Myocyte (in vitro differentiated cells): ENCODE measurements around the gene EHMT2. TPM values are rescaled to one million over a fixed set of nuclear protein-coding genes. Genes with fewer than 3 reads are reported as not detected.
A peak's percentile ranks its signal among the peaks of the same experiment; 100 is the strongest.
"Not testable (repeated sequence)": the region's sequence is repeated elsewhere in the genome, so short reads cannot be mapped to it uniquely, and the experiment has no call there.

Experiments
- DNase-seq: peaks from one replicate; pipeline ENCODE4 v3.0.0-alpha.2; 2012; ENCODE audit warnings: low read depth
- polyA plus RNA-seq: library from polyadenylated mRNA; unstranded; fragments of >200 nt; gene quantifications from one replicate; pipeline ENCODE4 v1.2.1, GENCODE V29; 2012; ENCODE audit warnings: missing spikeins
- total RNA-seq: library from RNA; depleted of rRNA; stranded (reverse); fragments of >200 nt; gene quantifications from 2 replicates; pipeline ENCODE4 v1.2.3, GENCODE V29; 2014

EHMT2 gene
- total RNA-seq, result 33.7 and 36.4 TPM in 2 replicates
- polyA plus RNA-seq, result 38.5 TPM

DNA sequence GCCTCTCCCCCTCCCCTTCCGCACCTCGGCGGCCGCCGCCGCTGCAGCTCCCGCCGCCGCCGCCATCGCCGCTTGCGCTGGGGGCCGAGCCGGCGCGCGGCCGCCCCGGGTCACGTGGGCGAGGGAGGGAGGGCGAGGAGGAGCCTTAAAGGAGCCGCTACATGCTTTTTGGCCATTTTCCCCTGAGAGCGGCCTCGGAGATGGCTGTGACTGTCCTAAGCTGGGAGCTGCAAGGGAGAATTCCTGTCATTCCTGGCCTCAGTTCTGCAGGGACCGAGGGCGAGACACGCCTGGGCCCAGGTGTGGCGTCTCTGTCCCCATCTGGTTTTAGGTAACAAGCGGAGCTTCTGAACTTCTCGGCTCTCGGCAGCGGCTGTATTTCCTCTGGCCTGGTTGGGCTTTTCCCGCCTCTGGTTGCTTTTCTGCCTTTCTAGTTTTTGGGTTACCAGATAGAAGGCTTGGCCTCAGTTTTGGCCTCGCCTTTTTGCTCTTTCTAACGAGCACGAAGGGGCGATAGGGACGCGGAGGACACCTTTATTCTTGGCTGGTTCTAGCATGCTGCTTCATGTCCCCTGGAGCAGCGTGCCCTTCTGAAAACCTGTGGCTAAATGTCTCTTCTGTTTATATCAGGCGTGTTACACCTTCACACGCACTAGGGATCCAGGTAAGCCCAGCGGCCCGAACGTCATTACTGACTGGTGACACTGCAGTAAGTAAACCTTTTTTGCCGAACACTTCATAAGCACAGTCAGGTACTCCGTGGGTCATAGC lies at the start of gene EHMT2:
Gene EHMT2, minus strand, starts transcription at position 87 of the 771 bp plus-strand sequence. Its CDS starts 21 bp downstream, at position 66.
- peak; percentile 86 for DNase-seq

DNA sequence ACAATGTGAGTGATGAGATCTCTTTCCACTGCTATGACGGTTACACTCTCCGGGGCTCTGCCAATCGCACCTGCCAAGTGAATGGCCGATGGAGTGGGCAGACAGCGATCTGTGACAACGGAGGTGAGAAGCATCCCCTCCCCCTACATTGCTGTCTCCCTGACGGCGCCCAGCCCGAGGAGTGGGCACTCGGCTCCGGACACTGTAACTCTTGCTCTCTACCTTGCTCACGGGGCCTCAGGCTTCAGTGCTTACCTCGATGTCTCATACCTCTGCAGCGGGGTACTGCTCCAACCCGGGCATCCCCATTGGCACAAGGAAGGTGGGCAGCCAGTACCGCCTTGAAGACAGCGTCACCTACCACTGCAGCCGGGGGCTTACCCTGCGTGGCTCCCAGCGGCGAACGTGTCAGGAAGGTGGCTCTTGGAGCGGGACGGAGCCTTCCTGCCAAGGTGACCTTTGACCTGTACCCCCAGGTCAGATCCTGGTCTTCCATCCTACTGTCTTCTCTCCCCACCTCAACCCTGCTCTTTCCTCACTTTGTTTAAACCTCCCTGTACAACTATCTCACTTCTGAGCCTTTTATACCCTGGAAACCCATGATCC lies 49.7 kb upstream of the EHMT2 start:
- DNase-seq, result no peak

DNA sequence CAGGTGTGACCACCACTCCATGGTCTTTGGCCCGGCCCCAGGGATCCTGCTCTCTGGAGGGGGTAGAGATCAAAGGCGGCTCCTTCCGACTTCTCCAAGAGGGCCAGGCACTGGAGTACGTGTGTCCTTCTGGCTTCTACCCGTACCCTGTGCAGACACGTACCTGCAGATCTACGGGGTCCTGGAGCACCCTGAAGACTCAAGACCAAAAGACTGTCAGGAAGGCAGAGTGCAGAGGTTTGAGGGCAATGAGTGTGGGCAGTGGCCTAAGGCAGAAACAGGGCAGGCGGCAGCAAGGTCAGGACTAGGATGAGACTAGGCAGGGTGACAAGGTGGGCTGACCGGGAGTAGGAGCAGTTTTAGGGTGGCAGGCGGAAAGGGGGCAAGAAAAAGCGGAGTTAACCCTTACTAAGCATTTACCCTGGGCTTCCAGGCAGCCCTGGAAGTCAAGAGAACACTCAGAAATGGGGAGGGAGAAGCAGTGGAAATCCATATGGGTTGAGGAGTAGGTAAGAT lies 48.9 kb upstream of the EHMT2 start:
- no peak for DNase-seq

DNA sequence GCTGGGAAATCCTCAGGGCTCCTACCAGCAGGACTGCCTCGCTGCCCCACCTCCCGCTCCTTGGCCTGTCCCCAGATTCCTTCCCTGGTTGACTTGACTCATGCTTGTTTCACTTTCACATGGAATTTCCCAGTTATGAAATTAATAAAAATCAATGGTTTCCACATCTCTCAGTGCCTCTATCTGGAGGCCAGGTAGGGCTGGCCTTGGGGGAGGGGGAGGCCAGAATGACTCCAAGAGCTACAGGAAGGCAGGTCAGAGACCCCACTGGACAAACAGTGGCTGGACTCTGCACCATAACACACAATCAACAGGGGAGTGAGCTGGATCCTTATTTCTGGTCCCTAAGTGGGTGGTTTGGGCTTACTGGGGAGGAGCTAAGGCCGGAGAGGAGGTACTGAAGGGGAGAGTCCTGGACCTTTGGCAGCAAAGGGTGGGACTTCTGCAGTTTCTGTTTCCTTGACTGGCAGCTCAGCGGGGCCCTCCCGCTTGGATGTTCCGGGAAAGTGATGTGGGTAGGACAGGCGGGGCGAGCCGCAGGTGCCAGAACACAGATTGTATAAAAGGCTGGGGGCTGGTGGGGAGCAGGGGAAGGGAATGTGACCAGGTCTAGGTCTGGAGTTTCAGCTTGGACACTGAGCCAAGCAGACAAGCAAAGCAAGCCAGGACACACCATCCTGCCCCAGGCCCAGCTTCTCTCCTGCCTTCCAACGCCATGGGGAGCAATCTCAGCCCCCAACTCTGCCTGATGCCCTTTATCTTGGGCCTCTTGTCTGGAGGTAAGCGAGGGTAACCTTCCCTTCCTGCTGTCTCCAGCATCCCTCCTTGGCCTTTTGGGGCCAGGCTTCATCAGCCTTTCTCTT lies 48.2 kb upstream of the EHMT2 start, which contains the start of gene CFB:
Gene CFB, plus strand, starts transcription at position 589 of the 863 bp plus-strand sequence. Its CDS starts 127 bp downstream, at position 716.
- peak; percentile 66 for DNase-seq

DNA sequence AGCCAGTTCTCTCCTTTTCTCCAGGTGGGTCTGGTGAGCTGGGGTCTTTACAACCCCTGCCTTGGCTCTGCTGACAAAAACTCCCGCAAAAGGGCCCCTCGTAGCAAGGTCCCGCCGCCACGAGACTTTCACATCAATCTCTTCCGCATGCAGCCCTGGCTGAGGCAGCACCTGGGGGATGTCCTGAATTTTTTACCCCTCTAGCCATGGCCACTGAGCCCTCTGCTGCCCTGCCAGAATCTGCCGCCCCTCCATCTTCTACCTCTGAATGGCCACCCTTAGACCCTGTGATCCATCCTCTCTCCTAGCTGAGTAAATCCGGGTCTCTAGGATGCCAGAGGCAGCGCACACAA lies 47.6 kb upstream of the EHMT2 start:
- DNase-seq, result no peak

DNA sequence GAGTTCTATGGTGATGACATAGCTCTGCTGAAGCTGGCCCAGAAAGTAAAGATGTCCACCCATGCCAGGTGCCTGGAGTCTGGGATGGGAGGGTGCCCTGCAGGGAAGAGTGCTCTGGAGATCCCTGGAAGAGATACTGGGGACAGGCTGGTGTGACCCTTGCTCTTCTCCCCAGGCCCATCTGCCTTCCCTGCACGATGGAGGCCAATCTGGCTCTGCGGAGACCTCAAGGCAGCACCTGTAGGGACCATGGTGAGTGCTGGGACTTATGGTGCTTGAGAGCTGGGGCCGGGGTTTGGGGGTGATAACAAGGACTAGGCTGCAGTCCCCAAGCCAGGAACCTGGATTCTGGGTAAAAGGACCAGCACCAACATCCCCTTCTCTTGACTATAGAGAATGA lies 46.2 kb upstream of the EHMT2 start:
- DNase-seq, result no peak

DNA sequence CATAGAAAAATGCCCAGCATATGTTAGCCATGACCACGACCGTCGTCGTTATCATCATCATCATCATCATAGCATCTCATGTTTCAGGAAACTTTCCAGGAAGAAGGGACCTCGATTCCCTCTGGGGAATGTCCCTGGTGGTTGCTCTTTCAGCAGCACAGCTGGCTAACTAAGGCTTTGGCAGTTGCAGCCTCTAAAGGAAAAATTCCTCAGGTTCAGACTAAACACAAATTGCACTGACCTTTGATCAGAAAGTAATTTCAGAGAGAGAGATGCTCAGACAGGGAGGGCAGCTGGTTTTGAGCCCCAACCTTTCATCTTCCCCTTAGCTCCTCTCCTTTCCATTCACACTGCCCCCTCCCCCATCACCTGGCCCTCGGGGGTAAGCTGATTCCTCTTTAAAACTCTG lies 42.8 kb upstream of the EHMT2 start:
- DNase-seq, result peak; percentile 41

DNA sequence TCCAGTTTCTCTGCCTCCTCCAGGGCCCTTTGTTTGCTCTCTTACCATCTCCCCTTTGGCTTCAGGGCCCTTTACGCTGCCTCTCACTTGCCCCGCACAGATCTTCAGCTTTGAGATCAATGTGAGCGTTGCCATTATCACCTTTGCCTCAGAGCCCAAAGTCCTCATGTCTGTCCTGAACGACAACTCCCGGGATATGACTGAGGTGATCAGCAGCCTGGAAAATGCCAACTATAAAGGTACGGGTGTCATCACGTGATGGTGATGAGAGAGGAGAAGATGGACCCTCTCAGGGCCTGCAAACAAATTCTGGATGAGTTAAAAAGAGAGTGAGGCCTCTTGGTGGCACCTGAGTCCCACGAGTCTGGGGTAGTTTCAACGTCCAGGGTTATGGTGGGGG lies 38.3 kb upstream of the EHMT2 start:
- no peak for DNase-seq

DNA sequence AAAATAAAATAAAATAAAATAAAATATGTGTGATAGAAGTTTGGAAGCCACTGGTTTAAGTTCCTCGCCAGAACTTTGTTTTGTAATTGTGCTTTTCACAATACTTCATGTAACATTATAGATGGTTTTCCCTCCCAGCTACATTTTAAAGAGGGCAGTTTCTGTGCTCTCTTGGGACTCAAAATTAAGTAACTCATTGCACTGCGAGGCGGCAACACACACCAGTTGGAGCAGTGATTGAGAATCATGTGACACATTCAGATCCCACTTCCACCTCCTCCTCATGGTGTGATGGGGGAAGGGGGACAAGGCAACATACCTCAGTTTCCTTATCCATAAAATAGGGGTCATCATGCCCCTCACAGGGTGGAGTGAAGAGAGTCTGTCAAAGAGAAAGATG lies 37.5 kb upstream of the EHMT2 start:
- no peak for DNase-seq

DNA sequence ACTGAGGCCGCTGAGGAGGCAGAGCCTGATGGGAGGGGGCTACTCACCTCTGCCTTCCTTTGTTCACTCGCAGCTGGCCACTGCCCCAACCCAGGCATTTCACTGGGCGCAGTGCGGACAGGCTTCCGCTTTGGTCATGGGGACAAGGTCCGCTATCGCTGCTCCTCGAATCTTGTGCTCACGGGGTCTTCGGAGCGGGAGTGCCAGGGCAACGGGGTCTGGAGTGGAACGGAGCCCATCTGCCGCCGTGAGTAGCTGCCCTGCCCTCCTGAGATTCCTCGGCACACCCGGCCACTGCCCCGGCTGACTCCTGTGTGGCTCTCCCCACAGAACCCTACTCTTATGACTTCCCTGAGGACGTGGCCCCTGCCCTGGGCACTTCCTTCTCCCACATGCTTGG lies 36.0 kb upstream of the EHMT2 start:
- no peak for DNase-seq

DNA sequence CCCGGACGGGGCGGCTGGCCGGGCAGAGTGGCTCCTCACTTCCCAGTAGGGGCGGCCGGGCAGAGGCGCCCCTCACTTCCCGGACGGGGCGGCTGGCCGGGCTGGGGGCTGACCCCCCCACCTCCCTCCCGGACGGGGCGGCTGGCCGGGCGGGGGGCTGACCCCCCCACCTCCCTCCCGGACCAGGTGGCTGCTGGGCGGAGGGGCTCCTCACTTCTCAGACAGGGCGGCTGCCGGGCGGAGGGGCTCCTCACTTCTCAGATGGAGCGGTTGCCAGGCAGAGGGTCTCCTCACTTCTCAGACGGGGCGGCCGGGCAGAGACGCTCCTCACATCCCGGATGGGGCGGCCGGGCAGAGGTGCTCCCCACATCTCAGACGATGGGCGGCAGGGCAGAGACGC lies 34.6 kb upstream of the EHMT2 start:
- DNase-seq, result not testable (repeated sequence)

DNA sequence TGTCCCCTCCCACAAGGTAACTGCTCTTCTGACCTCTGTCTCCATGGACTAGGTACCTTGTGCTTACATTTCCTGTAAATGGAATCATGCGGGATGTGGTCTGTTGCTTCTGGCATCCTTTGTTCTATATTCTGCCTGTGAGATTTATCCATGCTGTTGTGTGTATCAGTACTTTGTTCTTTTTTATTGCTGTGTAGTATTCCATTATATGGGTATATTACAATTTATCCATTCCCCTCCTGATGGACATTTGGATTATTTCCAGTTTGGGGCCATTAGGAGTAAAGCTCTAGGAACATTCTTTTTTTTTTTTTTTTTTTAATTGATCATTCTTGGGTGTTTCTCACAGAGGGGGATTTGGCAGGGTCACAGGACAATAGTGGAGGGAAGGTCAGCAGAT lies 33.5 kb upstream of the EHMT2 start:
- DNase-seq, result no peak

DNA sequence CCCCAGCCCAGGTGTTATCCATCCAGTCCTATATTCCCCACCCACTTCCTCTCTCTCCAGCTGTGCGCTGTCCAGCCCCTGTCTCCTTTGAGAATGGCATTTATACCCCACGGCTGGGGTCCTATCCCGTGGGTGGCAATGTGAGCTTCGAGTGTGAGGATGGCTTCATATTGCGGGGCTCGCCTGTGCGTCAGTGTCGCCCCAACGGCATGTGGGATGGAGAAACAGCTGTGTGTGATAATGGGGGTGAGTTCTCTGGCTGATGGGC lies 31.1 kb upstream of the EHMT2 start:
- no peak for DNase-seq

DNA sequence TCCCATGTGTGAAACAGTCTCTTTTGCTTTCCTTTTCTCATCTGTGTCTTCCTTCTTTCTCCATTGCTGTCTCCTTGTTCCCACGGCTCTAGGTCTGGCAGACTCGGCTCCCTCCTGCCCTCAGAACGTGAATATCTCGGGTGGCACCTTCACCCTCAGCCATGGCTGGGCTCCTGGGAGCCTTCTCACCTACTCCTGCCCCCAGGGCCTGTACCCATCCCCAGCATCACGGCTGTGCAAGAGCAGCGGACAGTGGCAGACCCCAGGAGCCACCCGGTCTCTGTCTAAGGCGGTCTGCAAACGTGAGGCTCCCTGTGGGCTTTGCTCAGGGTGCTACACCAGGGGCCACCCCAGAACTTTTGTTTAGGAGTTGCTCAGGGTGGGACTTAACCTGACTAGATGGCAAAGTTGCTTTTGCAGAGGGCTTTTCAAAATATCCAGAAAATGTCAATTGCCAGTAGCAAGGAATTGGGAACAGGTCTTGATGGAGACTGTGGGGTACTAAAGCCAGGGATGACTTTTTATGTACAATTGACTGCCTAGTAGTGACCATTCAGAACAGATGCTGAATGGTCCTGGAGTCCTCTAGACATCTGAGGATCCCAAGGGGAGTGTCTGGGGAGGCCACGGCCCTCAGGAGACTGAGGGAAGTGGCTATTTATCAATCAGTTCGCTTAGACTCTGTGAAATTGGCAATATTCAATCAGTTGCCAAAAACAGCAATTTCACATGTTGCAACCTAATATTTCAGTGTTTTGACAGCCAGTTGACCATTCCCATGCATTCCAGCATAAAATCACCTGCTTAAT lies 30.6 kb upstream of the EHMT2 start:
- DNase-seq, result no peak

DNA sequence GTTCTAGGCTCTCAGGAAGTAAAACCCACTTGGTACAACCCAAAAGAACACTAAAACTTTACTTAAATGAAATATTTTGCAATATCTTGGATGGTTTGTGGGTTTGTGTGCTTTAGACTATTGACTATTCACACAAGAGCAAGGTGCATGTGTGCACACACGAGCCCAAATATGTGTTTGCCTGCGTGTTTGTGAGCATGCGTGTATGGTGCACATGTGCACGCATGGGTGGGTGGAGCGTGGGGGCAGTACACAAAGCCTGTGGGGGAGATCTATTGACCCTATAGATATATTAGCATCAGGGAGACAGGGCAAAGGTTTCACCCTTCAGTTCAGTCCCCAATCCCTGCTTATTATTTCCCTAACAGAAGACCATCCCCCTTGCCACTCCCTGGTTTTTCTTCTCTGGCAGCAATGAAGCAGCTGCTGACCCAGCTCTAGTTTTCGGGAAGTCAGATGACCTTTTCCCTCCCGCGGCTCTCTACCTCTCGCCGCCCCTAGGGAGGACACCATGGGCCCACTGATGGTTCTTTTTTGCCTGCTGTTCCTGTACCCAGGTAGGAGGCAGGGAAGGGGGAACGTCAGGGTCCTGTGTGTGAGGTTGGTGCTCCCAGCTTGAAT lies 29.9 kb upstream of the EHMT2 start, which contains the start of gene C2:
Gene C2, plus strand, starts transcription at position 476 of the 621 bp plus-strand sequence. Its CDS starts 36 bp downstream, at position 512.
- DNase-seq, result peak; percentile 37

DNA sequence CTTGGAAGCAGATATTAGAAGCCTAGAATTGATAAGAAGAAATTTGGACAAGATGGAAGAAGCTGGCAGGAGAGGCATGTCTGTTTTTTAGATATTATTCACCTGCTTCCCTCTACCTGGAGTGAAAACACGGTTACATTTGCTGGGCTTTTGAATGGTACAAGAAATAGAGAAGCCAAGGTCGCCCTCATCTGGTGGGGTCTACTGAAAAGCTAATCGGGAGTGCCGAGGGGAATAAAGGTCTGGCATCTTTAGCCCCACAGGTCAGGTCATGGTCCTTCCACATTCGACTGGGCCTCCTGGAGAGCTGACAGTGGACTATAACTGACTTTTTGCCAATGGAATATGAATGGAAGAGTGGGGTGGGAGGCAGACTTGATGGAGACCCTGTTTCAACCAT lies 25.4 kb upstream of the EHMT2 start:
- DNase-seq, result peak; percentile 14

DNA sequence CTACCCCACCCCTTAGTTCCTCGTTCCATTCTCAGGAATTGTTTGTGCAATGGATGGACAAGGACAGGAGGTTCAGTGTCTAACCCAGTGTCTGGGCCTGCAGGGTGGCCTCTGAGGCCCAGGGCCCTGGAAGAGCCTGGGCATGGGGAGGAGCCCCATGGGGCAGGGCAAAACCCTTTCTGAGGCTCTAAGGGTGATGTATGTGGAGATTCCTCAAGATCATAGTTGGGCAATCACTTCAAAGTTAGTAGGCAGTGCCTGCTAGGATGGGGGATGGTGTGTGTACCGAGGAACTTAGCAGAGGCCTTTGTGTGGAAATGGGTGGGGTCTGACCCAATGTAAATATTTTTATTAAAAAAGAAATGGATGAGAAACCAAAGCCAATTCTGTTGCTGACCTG lies 23.3 kb upstream of the EHMT2 start:
- DNase-seq, result no peak

DNA sequence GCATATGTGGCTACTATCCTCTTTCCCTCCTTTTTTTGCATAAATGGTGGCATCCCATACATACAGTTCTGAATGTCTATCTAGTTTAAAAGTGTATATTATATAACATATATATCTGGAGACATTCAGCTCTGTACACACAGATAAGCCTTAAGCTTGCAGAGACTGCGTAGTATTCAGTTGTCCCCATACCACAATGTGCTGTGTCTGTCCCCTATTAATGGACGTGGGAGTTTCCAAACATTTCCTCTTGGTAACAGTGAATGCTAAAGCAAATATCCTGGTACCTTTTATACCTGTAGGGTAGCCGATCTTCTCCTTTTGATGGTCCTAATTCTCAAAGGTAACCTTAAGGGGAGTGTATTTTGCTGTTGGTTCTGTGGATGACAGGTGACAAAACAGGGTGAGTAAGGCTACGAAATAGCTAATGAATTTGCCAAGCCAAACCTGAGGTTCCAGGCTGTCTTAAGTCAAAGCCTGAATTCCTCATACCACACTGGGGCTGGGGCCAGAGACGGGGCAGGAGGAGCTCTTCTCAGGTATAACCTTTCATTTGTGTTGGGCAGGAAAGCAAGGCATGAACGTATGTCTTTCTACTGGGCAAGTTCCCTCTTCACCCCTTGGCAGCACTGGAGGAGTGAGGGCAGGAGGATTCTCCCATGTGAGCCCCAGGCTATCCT lies 22.3 kb upstream of the EHMT2 start:
- no peak for DNase-seq

DNA sequence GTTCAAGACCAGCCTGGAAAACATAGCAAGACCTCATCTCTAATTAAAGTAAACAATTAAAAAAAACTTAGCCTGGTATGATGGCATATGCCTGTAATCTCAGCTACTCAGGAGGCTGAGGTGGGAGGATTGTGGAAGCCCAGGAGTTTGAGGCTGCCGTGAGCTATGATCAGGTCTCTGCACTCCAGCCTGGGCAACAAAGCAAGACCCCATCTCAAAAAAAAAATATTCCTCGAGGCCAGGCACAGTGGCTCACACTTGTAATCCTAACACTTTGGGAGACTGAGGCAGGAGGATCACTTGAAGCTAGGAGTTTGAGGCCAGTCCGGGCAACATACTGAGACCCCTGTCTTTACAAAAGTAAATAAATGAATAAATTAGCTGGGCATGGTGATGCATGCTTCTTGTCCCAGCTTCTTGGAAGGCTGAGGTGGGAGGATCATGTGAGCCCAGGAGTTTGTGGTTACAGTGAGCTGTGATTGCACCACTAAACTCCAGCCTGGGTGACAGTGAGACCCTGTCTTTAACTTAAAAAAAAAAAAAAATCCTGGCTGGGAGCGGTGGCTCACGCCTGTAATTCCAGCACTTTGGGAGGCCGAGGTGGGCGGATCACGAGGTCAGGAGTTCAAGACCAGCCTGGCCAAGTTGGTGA lies 20.7 kb upstream of the EHMT2 start:
- DNase-seq, result no peak
